Activated gamma-delta T cell (primary cell): ENCODE measurements around the gene CTDSPL.

Source experiments
- DNase-seq: peaks from one replicate; lab custom pipeline; 2025; lab: John Stamatoyannopoulos, UW

CTDSPL gene

DNA sequence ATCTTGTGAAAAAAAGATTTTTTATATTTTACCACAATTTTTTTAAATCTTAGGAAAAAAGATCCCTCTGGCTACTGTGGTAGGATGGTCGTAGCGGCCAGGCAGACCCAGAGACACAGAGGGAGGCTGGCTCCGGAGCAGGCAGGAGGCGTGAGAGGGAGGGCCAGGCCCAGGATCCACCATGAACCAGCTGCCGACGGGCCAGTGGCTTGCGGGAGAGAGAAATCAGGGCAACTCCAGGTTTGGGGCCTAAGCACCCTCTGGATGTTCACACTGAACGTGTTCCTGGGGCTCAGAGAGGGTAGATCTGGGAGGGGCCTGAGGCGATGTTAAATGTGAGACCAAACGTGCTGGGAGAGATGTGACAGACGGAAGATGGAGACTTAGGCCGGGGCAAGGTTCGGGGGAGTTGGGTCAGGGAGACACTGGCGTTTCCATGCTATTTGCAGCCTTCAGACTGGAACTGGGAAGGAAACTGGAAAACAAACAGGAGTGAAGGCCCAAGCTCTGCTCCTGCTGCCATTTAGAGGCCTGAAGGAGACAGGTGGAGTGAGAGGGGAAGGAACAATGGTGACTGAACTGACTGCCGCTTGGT lies 127.3 kb downstream of the CTDSPL start:
- DNase-seq = no peak

DNA sequence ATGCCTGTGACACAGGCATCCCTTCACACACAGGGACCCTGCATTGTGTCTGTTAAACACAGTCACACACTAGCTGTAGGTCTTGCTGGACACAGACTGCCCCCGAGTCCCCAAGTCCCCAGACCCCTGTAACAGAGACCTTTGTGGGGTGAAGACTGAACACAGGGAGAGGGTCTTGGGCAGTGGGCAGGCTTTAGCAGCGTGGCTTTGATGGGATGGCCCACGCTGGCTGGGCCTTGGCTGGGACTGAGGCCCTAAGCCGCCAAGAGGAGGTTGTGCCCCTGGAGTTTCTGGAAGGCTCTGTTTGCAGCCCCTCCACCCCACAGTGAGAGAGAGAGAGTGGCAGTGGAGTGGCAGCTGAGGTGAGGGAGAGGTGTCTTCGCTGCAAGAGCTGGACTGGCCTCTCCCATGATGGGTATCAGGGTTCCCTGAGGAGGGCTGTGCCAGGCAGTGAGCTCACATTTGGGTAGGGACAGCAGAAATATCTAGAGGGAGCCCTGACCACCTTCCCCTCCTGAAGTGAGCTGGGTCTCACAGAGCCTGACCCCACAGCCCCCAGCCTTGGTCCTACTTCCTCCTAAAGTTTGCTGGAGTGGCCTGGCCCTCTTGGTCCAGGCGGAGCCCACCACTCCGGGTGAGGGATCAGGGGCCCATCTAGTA lies 128.3 kb downstream of the CTDSPL start:
- DNase-seq = no peak

DNA sequence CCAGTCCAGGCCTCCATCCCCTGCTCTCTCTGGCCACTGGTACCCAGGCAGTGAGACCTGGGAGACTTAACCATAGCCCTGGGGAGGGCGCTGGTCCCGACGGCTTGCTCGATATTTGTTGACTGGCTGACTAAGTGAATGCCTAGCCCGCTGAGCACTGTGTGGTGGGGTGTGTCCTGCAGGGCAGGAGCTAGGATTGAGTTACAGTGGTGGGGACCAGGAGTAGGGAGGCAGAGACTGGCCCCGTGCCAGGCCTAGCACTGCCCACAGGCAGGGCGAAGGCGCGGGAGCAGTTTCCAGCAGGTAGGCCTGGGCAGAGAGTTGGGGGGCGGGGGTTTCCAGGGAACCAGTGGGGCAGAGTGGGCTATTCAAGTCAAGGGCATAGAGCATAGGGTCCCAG lies 128.8 kb downstream of the CTDSPL start, which contains the start of gene VILL:
Gene VILL (plus strand): TSS at position 260 of the 400 bp plus-strand sequence. CDS start 2,887 bp downstream, outside the sequence.
- DNase-seq = no peak

DNA sequence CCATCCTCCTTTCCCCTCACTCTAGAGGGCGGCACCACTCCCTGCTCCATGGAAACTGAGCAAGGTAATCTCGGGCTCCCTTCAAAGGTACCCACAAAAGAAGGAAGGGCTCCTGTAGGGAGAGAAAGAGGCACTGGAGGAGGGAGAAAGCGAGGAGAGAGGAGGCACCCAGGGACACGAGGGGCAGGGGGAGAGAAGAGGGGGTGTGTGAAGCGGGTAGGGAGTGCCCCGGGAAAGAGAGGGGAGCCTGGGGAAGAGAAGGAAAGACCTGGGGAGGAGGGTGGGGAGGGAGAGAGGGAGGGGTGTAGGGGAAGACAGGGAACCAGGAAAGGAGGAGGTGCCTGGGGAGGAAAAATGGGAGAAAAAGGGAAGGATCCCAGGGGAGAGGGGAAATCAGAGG lies 129.4 kb downstream of the CTDSPL start:
- DNase-seq = no peak

DNA sequence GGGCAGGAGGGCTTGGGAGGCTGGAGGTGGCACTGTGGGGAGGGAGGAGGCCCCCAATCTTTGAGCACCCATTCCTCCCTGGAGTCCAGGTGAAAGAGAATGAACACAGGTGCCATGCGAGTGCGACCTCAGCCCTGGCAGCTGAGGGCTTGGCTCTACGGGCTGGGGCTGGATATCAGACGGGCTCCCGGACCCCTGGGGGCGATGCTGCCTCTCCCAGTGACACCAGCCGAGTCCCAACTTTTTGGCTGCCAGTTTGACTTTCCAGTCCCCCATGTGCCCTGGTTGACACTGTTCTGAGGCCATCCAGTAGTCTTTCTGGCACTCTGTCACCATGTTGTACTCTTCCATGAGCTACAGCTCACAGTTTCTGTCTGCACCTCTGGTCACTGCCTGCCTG lies 130.1 kb downstream of the CTDSPL start:
- no peak for DNase-seq

DNA sequence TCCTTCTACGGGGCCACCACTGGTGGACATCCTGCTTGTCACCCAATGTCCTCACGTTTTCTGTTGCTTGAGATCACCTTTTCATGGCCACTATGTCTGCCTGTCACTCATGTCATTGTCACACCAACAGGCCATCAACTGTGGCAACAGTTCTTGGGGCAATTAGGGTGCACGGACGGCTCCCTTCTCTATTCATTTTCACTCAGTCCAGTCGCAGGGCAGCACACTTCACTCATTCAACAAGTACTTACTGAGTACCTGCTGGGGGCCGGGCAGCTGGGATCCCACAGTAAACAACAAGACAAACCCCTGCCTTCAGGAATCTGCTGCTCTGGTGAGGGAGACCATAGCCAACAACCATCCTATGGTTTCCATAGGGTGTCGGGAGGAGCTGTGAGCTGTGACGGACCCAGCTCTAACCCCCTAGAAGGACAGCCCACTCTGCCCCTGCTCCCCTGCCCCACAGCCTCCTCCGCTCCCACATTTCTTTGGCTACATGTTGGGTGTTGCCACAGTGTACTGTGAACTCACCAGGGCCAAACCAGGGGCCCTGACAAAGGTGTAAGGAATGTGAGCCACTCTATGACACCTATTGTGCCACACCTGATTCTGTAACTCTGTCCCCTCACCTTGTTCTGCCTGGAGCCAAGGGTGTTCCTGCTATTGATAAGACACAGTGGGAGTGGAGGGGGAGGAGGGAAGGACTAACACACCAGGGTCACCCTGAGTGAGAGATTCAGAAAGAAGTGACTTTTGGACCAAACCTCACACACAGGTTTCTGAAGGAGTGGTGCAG lies 130.8 kb downstream of the CTDSPL start:
- no peak for DNase-seq

DNA sequence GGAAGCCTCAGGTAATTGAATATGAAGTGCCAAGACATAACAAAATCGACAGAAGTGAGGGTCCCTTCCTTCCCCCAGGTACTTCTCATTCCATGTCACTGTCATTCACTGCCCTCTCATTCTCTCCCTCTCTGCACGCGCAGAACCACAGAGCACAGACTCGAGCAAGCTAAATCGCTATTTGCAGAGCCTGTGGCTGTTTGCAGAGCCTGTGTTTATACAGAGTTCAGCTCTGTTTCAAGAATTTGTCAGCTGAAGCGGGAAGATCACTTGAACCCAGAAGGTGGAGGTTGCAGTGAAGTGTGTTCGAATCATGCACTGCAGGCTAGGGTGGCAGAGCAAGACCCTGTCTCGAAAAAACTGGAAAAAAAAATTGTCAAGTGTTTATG lies 131.4 kb downstream of the CTDSPL start:
- DNase-seq = no peak

DNA sequence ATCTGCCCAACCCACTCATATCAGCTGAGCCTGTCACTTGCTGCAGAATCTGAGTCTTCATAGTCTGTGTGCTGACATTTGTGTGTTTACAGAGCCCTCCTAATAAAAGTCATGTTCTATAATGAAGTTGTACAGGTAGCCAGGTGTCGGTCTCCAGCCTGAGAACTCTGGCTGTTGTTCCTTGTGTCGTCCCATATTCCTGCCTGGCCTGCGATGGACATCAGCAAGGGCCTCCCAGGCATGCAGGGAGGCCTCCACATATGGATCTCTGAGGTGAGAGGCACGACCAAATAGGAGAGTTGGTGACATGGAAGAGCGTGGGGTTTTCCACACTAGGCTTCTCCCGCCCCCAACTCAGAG lies 131.8 kb downstream of the CTDSPL start:
- no peak for DNase-seq

DNA sequence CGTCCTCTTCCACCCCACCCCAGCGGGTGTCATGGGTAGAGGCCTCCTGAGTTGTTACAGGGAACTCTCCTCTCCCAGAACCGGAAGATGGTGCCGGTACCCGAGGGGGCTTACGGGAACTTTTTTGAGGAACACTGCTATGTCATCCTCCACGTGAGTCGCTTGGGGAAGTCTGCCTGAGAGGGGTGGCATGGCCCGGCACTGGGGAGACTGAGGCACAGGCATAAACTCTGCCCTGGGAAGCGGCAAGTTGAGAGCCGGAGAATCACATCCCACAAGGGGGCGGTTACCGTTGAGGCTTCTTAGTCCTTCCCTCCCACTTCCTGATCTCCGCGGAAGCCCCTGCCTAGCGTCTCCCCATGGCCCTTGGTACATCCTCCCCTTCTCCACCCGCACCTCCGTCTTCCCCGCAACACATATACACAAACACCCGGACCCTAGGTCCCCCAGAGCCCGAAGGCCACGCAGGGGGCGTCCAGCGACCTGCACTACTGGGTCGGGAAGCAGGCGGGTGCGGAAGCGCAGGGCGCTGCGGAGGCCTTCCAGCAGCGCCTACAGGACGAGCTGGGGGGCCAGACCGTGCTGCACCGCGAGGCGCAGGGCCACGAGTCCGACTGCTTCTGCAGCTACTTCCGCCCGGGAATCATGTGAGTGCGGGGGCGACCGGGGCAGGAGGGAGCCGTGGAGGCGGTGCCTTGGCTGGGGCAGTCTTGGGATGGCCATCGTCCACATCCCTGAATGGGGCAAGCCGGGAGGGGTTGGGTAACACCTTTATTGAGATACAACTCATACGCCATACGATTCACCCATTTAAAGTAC lies 132.3 kb downstream of the CTDSPL start:
- peak; percentile 39 for DNase-seq

DNA sequence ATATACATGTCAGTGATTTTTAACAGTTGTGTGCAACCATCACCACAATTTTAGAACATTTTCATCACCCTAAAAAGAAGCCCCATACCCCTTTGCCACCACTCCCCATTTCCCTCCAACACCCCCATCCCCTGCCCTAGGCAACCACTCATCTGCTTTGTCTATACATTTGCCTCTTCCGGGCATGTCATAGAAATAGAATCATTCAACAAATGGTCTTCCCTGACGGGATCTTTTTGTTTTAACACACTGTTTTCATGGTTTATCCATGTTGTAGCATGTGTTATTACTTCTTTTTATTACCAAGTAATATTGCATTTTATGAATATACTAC lies 132.9 kb downstream of the CTDSPL start:
- no peak for DNase-seq

DNA sequence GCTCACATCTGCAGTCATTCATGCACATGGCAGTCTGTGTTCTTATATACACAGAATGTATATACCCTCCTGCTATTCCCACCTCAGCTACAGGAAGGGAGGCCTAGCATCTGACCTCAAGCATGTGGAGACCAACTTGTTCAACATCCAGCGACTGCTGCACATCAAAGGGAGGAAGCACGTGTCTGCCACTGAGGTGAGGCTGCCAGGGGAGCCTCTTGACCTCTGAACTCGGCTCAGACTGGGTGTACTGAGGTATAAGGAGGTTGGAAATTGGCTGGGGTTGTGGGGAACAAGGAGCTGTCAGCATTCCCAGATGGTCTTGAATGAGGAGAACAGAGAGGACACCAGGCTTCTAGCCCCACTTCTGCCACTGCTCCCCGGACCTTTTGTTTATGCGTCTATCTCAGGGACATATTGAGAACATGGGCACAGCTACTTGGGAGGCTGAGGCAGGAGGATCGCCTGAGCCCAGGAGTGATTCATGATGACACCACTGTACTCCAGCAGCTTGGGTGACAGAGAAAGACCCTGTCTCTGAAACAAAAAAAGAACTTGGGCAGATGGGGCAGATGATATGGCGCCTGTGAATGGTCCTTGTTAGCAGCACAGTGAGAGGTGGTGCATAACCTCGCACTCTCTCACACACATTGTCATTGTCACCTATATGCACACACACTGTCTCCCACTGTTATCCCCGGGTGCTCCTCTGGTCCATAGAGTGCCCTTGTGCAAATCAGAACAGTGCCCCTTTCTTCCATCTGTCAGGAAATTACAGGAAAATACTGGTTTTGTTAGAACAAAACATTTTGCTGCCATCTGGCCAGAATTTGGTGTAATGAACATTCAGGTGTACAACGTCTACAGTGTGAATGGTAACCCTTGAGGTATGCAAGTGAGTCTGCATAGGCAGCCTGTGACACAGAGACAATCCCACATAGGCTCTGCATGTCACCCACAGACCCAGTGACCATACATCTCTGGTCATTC lies 134.3 kb downstream of the CTDSPL start:
- DNase-seq = no peak

DNA sequence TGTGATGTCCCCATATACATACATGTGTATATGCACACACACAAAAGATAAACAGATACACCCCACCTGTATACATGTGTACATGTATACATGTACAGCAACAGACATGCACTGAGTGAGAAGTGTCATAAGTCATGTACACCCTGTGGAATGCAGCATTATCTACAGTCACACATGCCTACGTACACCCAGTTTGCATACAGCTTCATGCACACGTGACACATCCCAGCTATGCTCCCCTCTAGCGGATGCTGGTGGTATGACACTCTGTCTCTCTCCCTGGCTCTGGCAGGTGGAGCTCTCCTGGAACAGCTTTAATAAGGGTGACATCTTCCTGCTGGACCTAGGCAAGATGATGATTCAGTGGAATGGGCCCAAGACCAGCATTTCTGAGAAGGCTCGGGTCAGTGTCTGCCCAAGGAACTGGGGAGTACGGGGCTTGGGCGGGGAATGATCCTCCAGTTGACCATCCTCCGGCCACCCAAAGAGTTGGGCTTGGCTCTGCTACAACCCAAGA lies 135.2 kb downstream of the CTDSPL start:
- DNase-seq = no peak

DNA sequence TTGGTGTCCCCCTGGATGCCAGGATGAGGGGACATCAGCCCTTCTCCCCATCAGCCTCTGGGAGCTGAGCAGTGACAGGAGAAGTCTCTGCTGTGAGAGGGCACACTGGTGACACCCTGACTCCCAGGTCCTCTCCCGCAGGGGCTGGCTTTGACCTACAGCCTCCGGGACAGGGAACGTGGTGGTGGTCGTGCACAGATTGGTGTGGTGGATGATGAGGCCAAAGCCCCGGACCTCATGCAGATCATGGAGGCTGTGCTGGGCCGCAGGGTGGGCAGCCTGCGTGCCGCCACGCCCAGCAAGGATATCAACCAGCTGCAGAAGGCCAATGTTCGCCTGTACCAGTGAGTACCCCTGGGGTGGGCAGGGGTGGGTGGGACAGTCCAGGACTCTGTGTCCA lies 135.7 kb downstream of the CTDSPL start:
- DNase-seq = no peak

DNA sequence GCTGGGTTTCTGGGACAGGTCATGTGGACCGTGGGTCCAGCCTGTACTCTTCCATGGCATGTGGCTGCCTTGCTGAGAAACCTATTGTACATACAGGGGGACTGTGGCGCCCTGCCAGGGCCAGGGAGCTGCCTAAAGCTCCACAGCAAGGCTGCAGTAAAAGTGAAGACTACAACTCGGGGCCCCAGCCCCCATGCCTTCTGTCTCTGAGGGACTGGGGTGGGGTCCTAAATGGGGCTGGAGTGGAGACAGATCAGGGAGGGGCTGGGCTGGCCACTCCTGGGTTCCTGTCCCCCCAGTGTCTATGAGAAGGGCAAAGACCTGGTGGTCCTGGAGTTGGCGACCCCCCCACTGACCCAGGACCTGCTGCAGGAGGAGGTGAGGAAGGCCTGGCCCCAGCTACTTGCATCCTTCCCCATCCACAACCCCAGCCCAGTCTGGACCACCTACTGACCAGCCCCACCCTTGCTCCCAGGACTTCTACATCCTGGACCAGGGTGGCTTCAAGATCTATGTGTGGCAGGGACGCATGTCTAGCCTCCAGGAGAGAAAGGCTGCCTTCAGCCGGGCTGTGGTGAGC lies 136.2 kb downstream of the CTDSPL start:
- DNase-seq = no peak

DNA sequence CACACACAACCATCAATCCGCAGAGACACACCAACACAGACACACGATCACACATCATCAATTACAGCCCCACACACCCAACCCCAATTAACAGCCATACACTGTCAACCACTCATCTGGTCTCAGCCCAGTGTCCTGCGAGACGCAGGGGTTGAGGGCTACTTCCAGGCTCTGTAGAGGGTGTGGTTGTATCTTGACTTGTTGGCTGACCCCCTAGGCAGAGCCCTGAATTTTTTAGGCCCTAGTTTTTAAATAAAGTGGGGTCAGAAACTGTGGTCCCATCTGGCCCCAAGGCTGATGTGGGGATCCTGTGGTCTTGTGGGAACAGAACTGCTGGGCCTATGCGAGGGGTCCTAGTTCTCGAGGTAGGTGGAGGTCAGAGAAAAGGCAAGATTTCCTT lies 138.2 kb downstream of the CTDSPL start:
- no peak for DNase-seq

DNA sequence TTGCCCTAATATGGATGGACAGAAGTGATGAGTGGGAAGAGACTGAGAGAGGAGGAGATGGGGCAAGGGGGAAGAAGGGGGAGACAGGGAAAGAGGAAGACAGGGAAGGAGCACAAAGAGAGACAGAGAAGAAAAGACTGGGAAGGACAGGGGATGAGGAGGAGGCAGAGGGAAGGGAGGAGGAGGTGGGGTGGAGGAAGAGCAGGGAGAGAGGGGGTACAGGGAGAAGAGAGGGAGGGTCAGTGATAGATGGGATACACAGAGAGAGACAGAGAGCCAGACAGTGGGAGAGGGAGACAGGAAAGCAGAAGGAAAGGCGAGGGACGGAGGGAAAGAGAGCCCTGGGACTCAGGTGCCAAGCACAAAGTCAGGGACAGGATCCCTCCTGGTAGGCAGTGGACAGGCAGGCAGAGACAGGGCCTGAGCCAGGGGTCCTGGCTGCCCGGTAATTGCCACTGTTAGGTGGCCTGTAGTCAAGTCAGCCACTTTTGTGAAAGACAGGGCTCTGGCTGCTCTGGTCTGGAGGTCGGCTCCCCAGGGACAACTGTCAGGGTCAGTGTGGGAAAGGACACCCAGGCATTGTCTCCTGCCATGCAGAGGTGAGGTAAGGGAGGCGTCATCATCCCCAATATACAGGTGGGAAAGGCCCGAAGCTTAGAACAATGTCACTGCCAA lies 138.7 kb downstream of the CTDSPL start:
- no peak for DNase-seq

DNA sequence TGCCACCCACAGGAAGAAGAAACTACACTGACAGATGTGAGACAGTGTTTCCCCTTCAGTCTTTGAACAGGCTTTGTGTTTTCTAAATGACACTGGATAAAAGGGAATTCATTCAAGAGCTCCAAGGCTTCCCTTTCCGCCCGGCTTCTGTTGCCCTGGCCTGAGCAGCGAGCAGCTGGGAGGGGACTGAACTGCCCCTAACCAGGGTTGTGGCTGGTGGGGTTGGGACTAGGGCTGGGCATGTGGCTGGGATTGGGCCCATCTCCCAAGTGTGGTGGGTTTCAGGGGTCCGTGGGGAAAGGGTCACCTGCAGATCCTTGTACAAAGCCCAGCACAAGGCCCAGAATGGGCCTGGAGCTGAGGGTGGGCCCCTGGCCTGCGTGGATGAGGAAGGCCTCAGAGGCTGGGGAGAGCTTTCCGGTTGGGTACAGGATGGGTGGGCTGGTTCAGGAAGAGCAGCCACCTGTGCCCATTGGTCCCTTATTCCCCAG lies 139.3 kb downstream of the CTDSPL start:
- no peak for DNase-seq

DNA sequence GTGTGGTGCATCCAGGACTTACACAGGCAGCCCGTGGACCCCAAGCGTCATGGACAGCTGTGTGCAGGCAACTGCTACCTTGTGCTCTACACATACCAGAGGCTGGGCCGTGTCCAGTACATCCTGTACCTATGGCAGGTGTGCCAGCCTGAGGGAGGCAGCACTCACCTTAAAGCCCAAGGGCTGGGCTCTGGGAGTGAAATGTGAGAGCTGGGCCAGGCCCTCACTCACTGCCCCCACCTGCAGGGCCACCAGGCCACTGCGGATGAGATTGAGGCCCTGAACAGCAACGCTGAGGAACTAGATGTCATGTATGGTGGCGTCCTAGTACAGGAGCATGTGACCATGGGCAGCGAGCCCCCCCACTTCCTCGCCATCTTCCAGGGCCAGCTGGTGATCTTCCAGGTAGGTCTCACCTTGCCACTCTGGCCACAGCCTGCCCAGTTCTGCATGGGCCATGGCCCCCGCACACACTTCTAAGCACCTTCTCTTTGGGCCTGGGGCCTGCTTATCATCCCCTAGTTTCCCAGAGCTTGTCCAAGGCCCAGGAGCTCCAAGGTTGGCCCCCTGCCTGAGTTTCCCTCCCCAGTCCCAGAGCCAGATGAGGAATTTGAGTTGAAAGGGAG lies 139.9 kb downstream of the CTDSPL start:
- no peak for DNase-seq

DNA sequence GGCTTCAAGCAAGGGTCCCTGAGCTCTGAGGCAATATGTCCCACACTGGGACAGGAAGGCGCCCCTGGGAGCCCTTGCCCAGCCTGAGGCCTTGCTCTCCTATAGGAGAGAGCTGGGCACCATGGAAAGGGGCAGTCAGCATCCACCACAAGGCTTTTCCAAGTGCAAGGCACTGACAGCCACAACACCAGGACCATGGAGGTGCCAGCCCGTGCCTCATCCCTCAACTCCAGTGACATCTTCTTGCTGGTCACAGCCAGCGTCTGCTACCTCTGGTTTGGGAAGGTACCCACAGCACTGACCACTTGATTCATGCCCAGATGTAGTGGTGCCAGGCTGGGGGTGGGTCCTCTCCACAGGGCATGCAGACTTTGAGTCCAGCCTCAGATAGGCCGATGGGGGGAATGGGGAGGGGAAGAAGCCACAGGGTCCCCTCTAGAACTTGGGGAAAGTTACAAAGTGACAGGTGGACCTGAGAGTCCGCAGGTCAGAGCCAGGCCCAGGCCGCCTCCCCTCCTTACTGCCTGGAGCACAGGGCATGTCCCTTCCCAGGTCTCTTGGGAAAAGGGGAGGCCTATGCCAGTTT lies 140.7 kb downstream of the CTDSPL start:
- DNase-seq = no peak
